ENCODE measurements around the gene CLNS1A. TPM values are rescaled to one million over a fixed set of nuclear protein-coding genes. Genes with fewer than 3 reads are reported as not detected.

The CLNS1A gene
- total RNA-seq: 135 TPM

GRCh38 chr11:77637345-77638165 lies at the start of gene CLNS1A:
Gene CLNS1A, minus strand, starts transcription at chr11:77637794. Its CDS starts 80 bp downstream, at chr11:77637714.
- Histone ChIP-seq H3K27me3 (ENCODE audit: insufficient read depth, low read length) (no peaks in the 10 kb centered on the region), H3K4me1 (ENCODE audit: insufficient read depth, low read length) (peaks cover 50% of the 10 kb centered on the region), H3K9me3 (ENCODE audit: low read depth, low read length) (no peaks in the 10 kb centered on the region), H3K4me3 (ENCODE audit: low read length) (peak within 1 kb of the TSS; percentile 95)

GRCh38 chr11:77687088-77687487 lies 49.5 kb upstream of the CLNS1A start:
- H3K27me3 ChIP-seq (ENCODE audit: insufficient read depth, low read length): no peaks in the 10 kb centered on the region
- H3K4me1 ChIP-seq (ENCODE audit: insufficient read depth, low read length): no peaks in the 10 kb centered on the region

DNA sequence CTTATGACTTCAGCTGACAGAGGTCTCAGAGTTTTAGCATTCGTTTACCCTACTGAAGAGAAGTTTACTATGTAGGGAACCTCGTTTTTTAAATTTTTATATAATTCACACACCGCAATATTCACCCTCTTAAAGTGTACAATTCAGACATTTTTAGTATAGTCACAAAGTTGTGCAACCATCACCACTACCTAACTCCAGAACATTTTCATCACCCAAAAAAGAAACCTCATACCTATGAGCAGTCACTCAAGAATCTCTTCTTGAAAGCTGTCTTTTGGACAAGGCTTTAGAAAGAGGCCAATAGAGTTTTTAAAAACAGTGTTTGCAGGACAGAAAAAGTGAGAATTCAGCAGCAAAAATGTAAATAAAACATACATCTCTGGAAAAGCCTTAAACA lies 39.5 kb upstream of the CLNS1A start:
- Histone ChIP-seq H3K27me3 (ENCODE audit: insufficient read depth, low read length) (no peaks in the 10 kb centered on the region), H3K4me1 (ENCODE audit: insufficient read depth, low read length) (no peaks in the 10 kb centered on the region), H3K9me3 (ENCODE audit: low read depth, low read length) (no peaks in the 10 kb centered on the region), H3K4me3 (ENCODE audit: low read length) (no peak overlapping the region)

More at GRCh38 chr11:77687088-77687487, 49.5 kb upstream of the CLNS1A start:
- no peaks in the 10 kb centered on the region for H3K9me3 ChIP-seq (ENCODE audit: low read depth, low read length)
- H3K4me3 ChIP-seq (ENCODE audit: low read length): no peak overlapping the region

GRCh38 chr11:77672264-77672663 lies 34.7 kb upstream of the CLNS1A start:
- H3K9me3 ChIP-seq (ENCODE audit: low read depth, low read length): no peaks in the 10 kb centered on the region
- H3K27me3 ChIP-seq (ENCODE audit: insufficient read depth, low read length): no peaks in the 10 kb centered on the region
- no peaks in the 10 kb centered on the region for H3K4me1 ChIP-seq (ENCODE audit: insufficient read depth, low read length)
- H3K4me3 ChIP-seq (ENCODE audit: low read length): no peak overlapping the region

DNA sequence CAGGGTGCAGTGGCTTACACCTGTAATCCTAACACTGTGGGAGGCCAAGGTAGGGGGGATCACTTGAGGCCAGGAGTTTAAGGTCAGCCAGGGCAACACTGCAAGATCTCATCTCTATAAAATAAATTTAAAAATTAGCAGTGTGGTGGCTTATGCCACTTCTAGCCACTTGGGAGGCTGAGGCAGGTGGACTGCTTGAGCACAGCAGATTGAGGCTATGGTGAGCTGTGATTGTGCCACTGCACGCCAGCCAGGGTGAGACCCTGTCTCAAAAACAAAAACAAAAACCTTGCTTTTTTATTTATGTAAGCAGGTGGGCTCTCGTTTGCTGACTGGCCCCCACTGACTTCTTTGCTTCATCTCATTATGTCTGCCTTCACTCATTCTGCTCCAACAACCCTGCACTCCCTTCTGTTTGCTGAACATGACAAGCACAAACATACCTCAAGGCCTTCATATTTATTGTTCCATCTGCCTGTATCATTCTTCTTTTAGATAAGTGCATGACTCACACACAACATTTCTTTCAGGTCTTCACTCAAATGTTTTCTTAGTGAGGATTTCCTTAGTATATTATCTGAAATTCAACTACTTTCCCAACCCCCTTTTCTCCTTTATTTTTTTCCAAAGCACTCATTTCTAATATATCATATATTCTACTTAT lies 32.4 kb upstream of the CLNS1A start:
- H3K27me3 ChIP-seq (ENCODE audit: insufficient read depth, low read length): no peaks in the 10 kb centered on the region

GRCh38 chr11:77668760-77669159 lies 31.2 kb upstream of the CLNS1A start:
- Histone ChIP-seq H3K9me3 (ENCODE audit: low read depth, low read length) (no peaks in the 10 kb centered on the region), H3K4me1 (ENCODE audit: insufficient read depth, low read length) (no peaks in the 10 kb centered on the region), H3K27me3 (ENCODE audit: insufficient read depth, low read length) (no peaks in the 10 kb centered on the region), H3K4me3 (ENCODE audit: low read length) (no peak overlapping the region)

More for the DNA sequence above, 32.4 kb upstream of the CLNS1A start:
- Histone ChIP-seq H3K4me3 (ENCODE audit: low read length) (no peak overlapping the region), H3K9me3 (ENCODE audit: low read depth, low read length) (no peaks in the 10 kb centered on the region), H3K4me1 (ENCODE audit: insufficient read depth, low read length) (no peaks in the 10 kb centered on the region)

DNA sequence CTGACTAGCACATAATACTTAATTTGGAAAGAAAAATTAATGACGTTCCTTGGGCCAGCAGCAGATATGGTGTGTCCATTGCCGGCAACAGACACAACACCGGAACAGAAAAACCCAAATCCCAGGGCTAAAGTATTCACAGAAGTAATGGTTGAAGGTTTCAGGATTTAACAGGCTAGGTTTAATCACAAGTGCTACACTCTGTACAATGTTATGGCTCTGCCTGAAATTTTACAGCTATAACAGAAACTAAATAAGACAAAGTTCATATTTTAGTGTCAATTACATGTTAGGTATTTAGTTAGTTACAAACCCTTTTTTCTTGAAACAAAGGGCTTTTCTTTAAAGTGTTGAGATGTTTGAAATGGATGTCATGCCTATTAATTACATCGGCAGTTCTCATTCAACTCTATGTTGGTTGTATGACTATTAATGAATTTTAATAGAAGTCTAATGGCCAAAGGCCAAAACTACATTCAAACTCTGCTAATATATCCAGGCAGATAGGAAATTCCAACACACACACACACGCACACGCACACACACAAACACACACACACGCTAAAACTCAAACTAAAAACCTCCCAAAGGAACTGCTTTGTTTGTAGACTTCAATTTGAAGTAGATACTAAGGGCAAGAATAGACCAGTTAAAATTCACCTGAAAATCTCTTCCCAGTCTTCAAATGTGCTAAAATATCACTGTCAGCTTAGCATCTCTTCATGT lies 27.8 kb upstream of the CLNS1A start:
- Histone ChIP-seq H3K9me3 (ENCODE audit: low read depth, low read length) (no peaks in the 10 kb centered on the region), H3K4me1 (ENCODE audit: insufficient read depth, low read length) (peaks cover 4% of the 10 kb centered on the region), H3K4me3 (ENCODE audit: low read length) (no peak overlapping the region), H3K27me3 (ENCODE audit: insufficient read depth, low read length) (no peaks in the 10 kb centered on the region)

DNA sequence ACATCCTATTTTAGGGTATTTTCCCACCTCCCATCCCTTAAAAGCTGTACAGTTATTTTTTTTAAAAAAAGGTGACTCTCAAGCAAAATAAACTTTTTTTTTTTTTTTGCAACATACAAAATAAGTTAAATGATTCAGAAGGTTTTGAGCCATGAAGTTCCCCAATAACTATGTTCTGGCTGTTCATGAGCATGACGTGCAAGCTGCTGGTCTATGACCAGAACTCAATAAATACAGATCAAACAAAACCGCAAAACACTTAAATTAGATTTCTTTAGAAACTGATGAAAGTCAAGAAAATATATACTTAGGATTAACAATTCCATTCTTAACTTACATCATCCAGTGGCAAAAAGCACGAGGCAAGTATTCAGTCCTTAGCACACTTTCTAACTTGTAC lies 24.1 kb upstream of the CLNS1A start:
- H3K4me3 ChIP-seq (ENCODE audit: low read length): no peak overlapping the region
- no peaks in the 10 kb centered on the region for H3K9me3 ChIP-seq (ENCODE audit: low read depth, low read length)
- H3K27me3 ChIP-seq (ENCODE audit: insufficient read depth, low read length): no peaks in the 10 kb centered on the region
- peaks cover 4% of the 10 kb centered on the region for H3K4me1 ChIP-seq (ENCODE audit: insufficient read depth, low read length)

DNA sequence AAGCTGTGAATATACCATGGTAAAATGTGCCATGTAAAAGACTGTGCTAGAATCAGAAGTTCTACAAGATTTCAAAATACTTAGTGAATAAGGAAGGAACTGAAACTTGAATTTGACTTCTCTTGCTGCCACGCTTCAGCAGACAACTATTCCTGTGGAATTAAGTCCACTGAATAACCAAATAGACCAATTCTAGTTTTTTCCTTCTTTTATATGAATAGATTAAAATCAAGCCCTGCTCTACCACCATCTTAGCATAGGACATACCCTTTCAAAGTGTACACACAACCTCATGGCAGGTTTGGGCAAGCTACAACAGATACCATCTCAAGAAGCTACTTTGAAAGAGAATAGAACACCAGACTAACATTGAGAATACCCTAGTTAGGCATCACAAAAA lies 23.4 kb upstream of the CLNS1A start:
- Histone ChIP-seq H3K4me1 (ENCODE audit: insufficient read depth, low read length) (peaks cover 4% of the 10 kb centered on the region), H3K4me3 (ENCODE audit: low read length) (no peak overlapping the region), H3K9me3 (ENCODE audit: low read depth, low read length) (no peaks in the 10 kb centered on the region), H3K27me3 (ENCODE audit: insufficient read depth, low read length) (no peaks in the 10 kb centered on the region)

GRCh38 chr11:77658213-77659013 lies 20.8 kb upstream of the CLNS1A start:
- Histone ChIP-seq H3K4me3 (ENCODE audit: low read length) (no peak overlapping the region), H3K4me1 (ENCODE audit: insufficient read depth, low read length) (peaks cover 4% of the 10 kb centered on the region), H3K27me3 (ENCODE audit: insufficient read depth, low read length) (no peaks in the 10 kb centered on the region), H3K9me3 (ENCODE audit: low read depth, low read length) (no peaks in the 10 kb centered on the region)

DNA sequence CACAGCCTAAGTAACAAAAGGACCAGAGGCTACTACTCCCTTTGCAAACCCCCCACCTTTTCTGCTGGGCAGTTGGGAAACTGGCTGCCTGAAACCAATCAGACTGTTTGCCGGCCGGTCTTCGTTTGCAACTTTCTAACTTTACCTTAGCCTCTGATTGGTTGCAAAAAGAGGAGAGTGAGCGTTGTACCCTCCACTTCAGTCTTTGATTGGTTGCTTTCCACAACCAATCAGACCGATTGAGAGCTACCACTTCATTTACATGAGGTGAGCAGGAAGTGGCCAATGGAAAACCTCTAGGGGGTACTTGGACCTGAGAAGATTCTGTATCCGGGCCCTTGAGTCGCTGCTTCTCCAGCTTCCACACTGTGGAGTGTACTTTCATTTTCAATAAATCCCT lies 18.8 kb upstream of the CLNS1A start:
- H3K4me1 ChIP-seq (ENCODE audit: insufficient read depth, low read length): peaks cover 4% of the 10 kb centered on the region
- H3K9me3 ChIP-seq (ENCODE audit: low read depth, low read length): no peaks in the 10 kb centered on the region
- no peaks in the 10 kb centered on the region for H3K27me3 ChIP-seq (ENCODE audit: insufficient read depth, low read length)
- H3K4me3 ChIP-seq (ENCODE audit: low read length): no peak overlapping the region

DNA sequence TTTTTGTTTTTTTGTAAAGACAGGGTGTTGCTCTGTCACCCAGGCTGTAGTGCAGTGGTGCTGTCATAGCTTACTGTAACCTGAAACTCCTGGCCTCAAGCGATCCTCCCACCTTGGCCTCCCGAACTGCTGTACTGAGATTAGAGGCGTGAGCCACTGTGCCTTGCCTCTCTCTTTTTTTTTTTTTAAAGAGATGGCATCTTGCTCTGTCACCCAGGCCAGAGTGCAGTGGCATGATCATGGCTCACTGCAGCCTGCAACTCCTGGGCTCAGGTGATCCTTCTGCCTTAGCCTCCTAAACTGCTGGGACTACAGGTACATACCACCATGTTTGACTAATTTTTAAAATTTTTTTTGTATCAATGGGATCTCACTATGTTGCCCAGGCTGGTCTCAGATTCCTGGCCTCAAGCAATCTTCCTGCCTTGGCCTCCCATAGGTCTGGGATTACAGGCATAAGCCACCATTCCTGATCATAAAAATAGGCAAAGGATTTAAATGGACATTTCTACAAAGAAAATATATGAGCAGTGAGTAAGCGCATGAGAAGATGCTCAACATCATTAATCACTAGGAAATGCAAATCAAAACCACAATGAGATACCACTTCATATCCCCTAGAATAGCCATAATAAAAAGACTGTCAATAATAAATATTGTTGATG lies 17.3 kb upstream of the CLNS1A start:
- H3K9me3 ChIP-seq (ENCODE audit: low read depth, low read length): no peaks in the 10 kb centered on the region
- H3K4me1 ChIP-seq (ENCODE audit: insufficient read depth, low read length): no peaks in the 10 kb centered on the region
- no peaks in the 10 kb centered on the region for H3K27me3 ChIP-seq (ENCODE audit: insufficient read depth, low read length)
- no peak overlapping the region for H3K4me3 ChIP-seq (ENCODE audit: low read length)

DNA sequence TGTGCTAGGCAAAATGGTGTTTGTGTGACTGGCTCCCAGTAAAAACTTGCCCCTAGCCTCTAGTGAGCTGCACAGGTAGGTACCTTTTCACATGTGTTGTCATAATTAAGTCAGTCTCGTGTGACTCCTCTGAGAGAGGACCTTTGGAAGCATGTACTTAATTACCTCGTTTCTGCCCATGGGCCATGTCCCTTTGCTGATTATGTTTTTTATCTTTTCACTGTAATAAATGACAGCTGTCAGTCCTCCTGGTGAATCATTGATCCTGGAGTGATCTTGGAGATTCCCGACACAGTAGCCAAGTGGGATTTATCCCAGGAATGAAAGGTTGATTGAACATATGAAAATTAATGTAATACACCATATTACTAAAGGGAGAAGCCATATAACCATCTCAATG lies 12.5 kb upstream of the CLNS1A start:
- Histone ChIP-seq H3K9me3 (ENCODE audit: low read depth, low read length) (no peaks in the 10 kb centered on the region), H3K4me1 (ENCODE audit: insufficient read depth, low read length) (no peaks in the 10 kb centered on the region), H3K27me3 (ENCODE audit: insufficient read depth, low read length) (no peaks in the 10 kb centered on the region), H3K4me3 (ENCODE audit: low read length) (no peak overlapping the region)

- Histone ChIP-seq H3K27me3 (ENCODE audit: insufficient read depth, low read length) (no peaks in the 10 kb centered on the region), H3K9me3 (ENCODE audit: low read depth, low read length) (no peaks in the 10 kb centered on the region), H3K4me3 (ENCODE audit: low read length) (no peak overlapping the region), H3K4me1 (ENCODE audit: insufficient read depth, low read length) (no peaks in the 10 kb centered on the region)
These were observed 10.2 kb upstream of the CLNS1A start for GRCh38 chr11:77647654-77648305.

All from mononuclear cell (primary cell).